ENCODE measurements around the gene MRPS18C.

DNA sequence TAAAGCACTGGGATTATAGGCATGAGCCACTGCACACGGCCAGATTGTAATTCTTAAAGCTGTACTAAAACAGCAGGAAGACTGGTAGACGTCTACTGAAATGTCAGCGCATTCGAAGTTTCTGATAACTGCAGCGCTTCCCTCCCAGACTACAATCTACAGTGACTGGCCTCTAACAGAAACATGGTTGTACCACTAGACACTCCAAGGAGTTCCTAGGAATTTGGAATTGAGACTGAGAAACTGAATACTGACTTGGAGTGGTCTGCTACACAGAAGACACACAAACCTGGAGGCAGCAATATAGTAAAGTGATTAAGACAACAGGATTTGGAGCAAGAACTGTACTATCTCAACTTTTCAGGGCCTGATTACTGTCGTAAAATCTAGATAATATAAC lies 1.2 kb upstream of the MRPS18C start:
- TF ChIP-seq, protein P1, sequence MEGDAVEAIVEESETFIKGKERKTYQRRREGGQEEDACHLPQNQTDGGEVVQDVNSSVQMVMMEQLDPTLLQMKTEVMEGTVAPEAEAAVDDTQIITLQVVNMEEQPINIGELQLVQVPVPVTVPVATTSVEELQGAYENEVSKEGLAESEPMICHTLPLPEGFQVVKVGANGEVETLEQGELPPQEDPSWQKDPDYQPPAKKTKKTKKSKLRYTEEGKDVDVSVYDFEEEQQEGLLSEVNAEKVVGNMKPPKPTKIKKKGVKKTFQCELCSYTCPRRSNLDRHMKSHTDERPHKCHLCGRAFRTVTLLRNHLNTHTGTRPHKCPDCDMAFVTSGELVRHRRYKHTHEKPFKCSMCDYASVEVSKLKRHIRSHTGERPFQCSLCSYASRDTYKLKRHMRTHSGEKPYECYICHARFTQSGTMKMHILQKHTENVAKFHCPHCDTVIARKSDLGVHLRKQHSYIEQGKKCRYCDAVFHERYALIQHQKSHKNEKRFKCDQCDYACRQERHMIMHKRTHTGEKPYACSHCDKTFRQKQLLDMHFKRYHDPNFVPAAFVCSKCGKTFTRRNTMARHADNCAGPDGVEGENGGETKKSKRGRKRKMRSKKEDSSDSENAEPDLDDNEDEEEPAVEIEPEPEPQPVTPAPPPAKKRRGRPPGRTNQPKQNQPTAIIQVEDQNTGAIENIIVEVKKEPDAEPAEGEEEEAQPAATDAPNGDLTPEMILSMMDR (IDR thresholded peaks at IDR 0.05; ENCODE audit: insufficient read depth, low read depth, low read length): no peak
- TF ChIP-seq EZH2 (IDR thresholded peaks at IDR 0.05; ENCODE audit: insufficient read depth, low read length): no peak

Measured in astrocyte (in vitro differentiated cells and primary cell).